ENCODE measurements around the gene CADM4. TPM values are rescaled to one million over a fixed set of nuclear protein-coding genes. Genes with fewer than 3 reads are reported as not detected.

CADM4 gene
- total RNA-seq, 1 experiment from 2014 or later: 28.7 TPM

- H3K9me2 ChIP-seq (ENCODE audit: insufficient read depth): no peaks in the 10 kb centered on the region
- no peak for ATAC-seq
- H3K36me3 ChIP-seq (ENCODE audit: control insufficient read depth in 1 of 2, insufficient read depth in 2 of 2, low read length in 2 of 2): no peaks in the 10 kb centered on the region
- H3K9ac ChIP-seq (ENCODE audit: low read length): no peak overlapping the region
- H3K79me2 ChIP-seq (ENCODE audit: insufficient read depth, low read length): no peaks in the 10 kb centered on the region
- BruUV-seq (replicated peaks): no TSS peak
- no peaks in the 10 kb centered on the region for H4K20me1 ChIP-seq (ENCODE audit: insufficient read depth)
- TF ChIP-seq ELF1 (IDR thresholded peaks at IDR 0.05; ENCODE audit: borderline replicate concordance, low read depth): no peak
- TF ChIP-seq EZH2 (IDR thresholded peaks at IDR 0.05): no peak
- no peak for TF ChIP-seq POLR2AphosphoS5 (IDR thresholded peaks at IDR 0.05; ENCODE audit: low read depth, low read length)
- TF ChIP-seq ZBTB33 (IDR thresholded peaks at IDR 0.05; ENCODE audit: extremely low read depth, insufficient replicate concordance, low read length): no peak
- no peak for TF ChIP-seq SRF (IDR thresholded peaks at IDR 0.05; ENCODE audit: low read depth)
- no peak for TF ChIP-seq ATF3 (IDR thresholded peaks at IDR 0.05)
- no peak for TF ChIP-seq CTCF (IDR thresholded peaks at IDR 0.05 in 2 of 3, conservative IDR thresholded peaks at IDR 0.05 in 1 of 3; ENCODE audit: borderline replicate concordance in 1 of 3, insufficient read depth in 1 of 3, low read depth in 2 of 3, low read length in 2 of 3)
- TF ChIP-seq YY1 (IDR thresholded peaks at IDR 0.05; ENCODE audit: extremely low read depth, insufficient replicate concordance, low read depth, low read length): no peak
- TF ChIP-seq JUND (IDR thresholded peaks at IDR 0.05): no peak
- no peak for TF ChIP-seq RAD21 (IDR thresholded peaks at IDR 0.05; ENCODE audit: low read depth)
- no peak for TF ChIP-seq ZFX (IDR thresholded peaks at IDR 0.05)
- no peak for TF ChIP-seq TCF7L2 (IDR thresholded peaks at IDR 0.05; ENCODE audit: borderline replicate concordance, extremely low read depth, insufficient read depth, insufficient read length)
- no peak overlapping the region for H2AFZ ChIP-seq (ENCODE audit: low read depth, low read length, poor library complexity, severe bottlenecking)
- ChIA-PET RAD21 (ENCODE audit: low non-redundant PET in 1 of 2, low total read pairs in 2 of 2, uncharacterized antibody in 2 of 2, unreplicated experiment in 2 of 2) (no interaction called here), CTCF (interaction anchor here (1.0 kb wide), 1 partner anchor 14 kb away, joined by 3 read pairs; the partner anchor contains the start of genes IRGQ and ZNF576), POLR2A (no interaction called here)
- DNase-seq (ENCODE audit: low read depth, low spot score): no peak
- no peak overlapping the region for H3K27ac ChIP-seq (ENCODE audit: low read depth, low read length)
- intact Hi-C loops (cut with micrococcal nuclease): no loop called here
- H3K9me3 ChIP-seq (ENCODE audit: control insufficient read depth in 1 of 2, insufficient read depth in 1 of 2, low read depth in 1 of 2, low read length in 2 of 2): no peaks in the 10 kb centered on the region
- H3K4me2 ChIP-seq (ENCODE audit: low read length): no peak overlapping the region
- no peak overlapping the region for H3K4me3 ChIP-seq (replicated peaks in 1 of 2; ENCODE audit: low read depth in 1 of 2, low read length in 2 of 2)
- H3K27me3 ChIP-seq (ENCODE audit: insufficient read depth, low read length): no peaks in the 10 kb centered on the region
- peaks cover 0 to 4% of the 10 kb centered on the region in 2 experiments; a peak in 1 of 4 replicates for H3K4me1 ChIP-seq (ENCODE audit: control insufficient read depth in 1 of 2, insufficient read depth in 2 of 2, low read length in 2 of 2)
Measured at GRCh38 chr19:43582495-43582894, 57.2 kb downstream of the CADM4 start.
